ENCODE data around the gene SLC35G6.

DNA sequence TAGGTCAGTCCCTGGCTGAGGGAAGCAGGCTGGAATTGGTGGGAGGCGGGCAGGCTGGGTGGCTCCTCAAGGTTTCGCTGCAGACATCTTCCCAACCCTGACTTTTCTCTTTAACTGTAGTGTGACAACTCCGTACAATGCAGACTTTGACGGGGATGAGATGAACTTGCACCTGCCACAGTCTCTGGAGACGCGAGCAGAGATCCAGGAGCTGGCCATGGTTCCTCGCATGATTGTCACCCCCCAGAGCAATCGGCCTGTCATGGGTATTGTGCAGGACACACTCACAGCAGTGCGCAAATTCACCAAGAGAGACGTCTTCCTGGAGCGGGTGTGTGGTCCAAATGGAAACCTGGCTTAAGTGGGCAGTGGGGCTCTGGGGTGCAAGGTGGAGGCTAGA, 17.9 kb downstream of the SLC35G6 start:
- TF ChIP-seq MLX (CRISPR knock-in tag; IDR thresholded peaks at IDR 0.05), result no peak
- no peak for TF ChIP-seq CTCF (IDR thresholded peaks at IDR 0.05)
- TF ChIP-seq SMAD3 (CRISPR knock-in tag; IDR thresholded peaks at IDR 0.05; ENCODE audit: borderline replicate concordance), result no peak
- TF ChIP-seq NR1H2 (CRISPR knock-in tag; IDR thresholded peaks at IDR 0.05), result no peak
- TF ChIP-seq, protein P1, sequence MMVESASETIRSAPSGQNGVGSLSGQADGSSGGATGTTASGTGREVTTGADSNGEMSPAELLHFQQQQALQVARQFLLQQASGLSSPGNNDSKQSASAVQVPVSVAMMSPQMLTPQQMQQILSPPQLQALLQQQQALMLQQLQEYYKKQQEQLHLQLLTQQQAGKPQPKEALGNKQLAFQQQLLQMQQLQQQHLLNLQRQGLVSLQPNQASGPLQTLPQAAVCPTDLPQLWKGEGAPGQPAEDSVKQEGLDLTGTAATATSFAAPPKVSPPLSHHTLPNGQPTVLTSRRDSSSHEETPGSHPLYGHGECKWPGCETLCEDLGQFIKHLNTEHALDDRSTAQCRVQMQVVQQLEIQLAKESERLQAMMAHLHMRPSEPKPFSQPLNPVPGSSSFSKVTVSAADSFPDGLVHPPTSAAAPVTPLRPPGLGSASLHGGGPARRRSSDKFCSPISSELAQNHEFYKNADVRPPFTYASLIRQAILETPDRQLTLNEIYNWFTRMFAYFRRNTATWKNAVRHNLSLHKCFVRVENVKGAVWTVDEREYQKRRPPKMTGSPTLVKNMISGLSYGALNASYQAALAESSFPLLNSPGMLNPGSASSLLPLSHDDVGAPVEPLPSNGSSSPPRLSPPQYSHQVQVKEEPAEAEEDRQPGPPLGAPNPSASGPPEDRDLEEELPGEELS (CRISPR knock-in tag; IDR thresholded peaks at IDR 0.05), result no peak
- no peak for TF ChIP-seq ZNF121 (CRISPR knock-in tag; IDR thresholded peaks at IDR 0.05)
- TF ChIP-seq, protein P2, sequence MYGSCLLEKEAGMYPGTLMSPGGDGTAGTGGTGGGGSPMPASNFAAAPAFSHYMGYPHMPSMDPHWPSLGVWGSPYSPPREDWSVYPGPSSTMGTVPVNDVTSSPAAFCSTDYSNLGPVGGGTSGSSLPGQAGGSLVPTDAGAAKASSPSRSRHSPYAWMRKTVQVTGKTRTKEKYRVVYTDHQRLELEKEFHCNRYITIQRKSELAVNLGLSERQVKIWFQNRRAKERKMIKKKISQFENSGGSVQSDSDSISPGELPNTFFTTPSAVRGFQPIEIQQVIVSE (CRISPR knock-in tag; IDR thresholded peaks at IDR 0.05; ENCODE audit: borderline replicate concordance), result no peak
- no peak for TF ChIP-seq ETV6 (CRISPR knock-in tag; IDR thresholded peaks at IDR 0.05)

All from WTC11 (cell line).